Measurements from ENCODE around the gene CES1. TPM values are rescaled to one million over a fixed set of nuclear protein-coding genes. Genes with fewer than 3 reads are reported as not detected.
"Not testable (repeated sequence)": the region's sequence is repeated elsewhere in the genome, so short reads cannot be mapped to it uniquely, and the experiment has no call there.

Gene CES1
- total and polyA plus RNA-seq, 2 experiments from 2014 or later: 0.76 TPM; not detected in 1

GRCh38 chr16:55803681-55804080 is 29.2 kb downstream of the CES1 start:
- H3K9ac ChIP-seq; H3K4me3 ChIP-seq; H3K4me2 ChIP-seq (ENCODE audit: unreplicated experiment); H3K9me3 ChIP-seq (ENCODE audit: low read depth); H2AFZ ChIP-seq; H3K27ac ChIP-seq; H3K79me2 ChIP-seq (ENCODE audit: insufficient read depth); H3K9me2 ChIP-seq (ENCODE audit: insufficient read depth); DNase-seq; H3F3A ChIP-seq (ENCODE audit: insufficient read depth); H3K27me3 ChIP-seq (replicated peaks; ENCODE audit: insufficient read depth); H3K36me3 ChIP-seq (ENCODE audit: low read depth); H4K20me1 ChIP-seq (ENCODE audit: insufficient read depth); in situ Hi-C loops (cut with MboI); H3K4me1 ChIP-seq (ENCODE audit: insufficient read depth): not testable (repeated sequence)
- no CpG with 5 or more reads among the region's 8 CpGs for WGBS, 2 experiments (ENCODE audit: low coverage in 1 of 2, low lambda C conversion rate in 2 of 2, missing lambda C conversion rate in 2 of 2)

- H4K20me1 ChIP-seq (ENCODE audit: insufficient read depth); H3K79me2 ChIP-seq (ENCODE audit: insufficient read depth); H3K9me3 ChIP-seq (ENCODE audit: low read depth); H3K4me2 ChIP-seq (ENCODE audit: unreplicated experiment); H3K36me3 ChIP-seq (ENCODE audit: low read depth); H2AFZ ChIP-seq; H3F3A ChIP-seq (ENCODE audit: insufficient read depth); H3K9ac ChIP-seq; H3K4me1 ChIP-seq (ENCODE audit: insufficient read depth); H3K4me3 ChIP-seq; DNase-seq; H3K9me2 ChIP-seq (ENCODE audit: insufficient read depth); in situ Hi-C loops (cut with MboI); H3K27ac ChIP-seq; H3K27me3 ChIP-seq (replicated peaks; ENCODE audit: insufficient read depth): not testable (repeated sequence)
- whole genome bisulfite sequencing, 2 experiments (ENCODE audit: low coverage in 1 of 2, low lambda C conversion rate in 2 of 2, missing lambda C conversion rate in 2 of 2): no CpG with 5 or more reads among the region's 11 CpGs
Measured at GRCh38 chr16:55792934-55793374, 39.9 kb downstream of the CES1 start.

- H3K4me2 ChIP-seq (ENCODE audit: unreplicated experiment); H3K9ac ChIP-seq; H3K36me3 ChIP-seq (ENCODE audit: low read depth); H3F3A ChIP-seq (ENCODE audit: insufficient read depth); H3K27ac ChIP-seq; H3K79me2 ChIP-seq (ENCODE audit: insufficient read depth); in situ Hi-C loops (cut with MboI); H3K4me3 ChIP-seq; H3K9me3 ChIP-seq (ENCODE audit: low read depth); H4K20me1 ChIP-seq (ENCODE audit: insufficient read depth); H3K27me3 ChIP-seq (replicated peaks; ENCODE audit: insufficient read depth); H3K9me2 ChIP-seq (ENCODE audit: insufficient read depth); DNase-seq; H2AFZ ChIP-seq; H3K4me1 ChIP-seq (ENCODE audit: insufficient read depth): not testable (repeated sequence)
- WGBS, 2 experiments (ENCODE audit: low coverage in 1 of 2, low lambda C conversion rate in 2 of 2, missing lambda C conversion rate in 2 of 2): no CpG with 5 or more reads among the region's 6 CpGs
Measured at GRCh38 chr16:55791512-55791911, 41.4 kb downstream of the CES1 start.

GRCh38 chr16:55790240-55790639 is 42.7 kb downstream of the CES1 start:
- H3K4me3 ChIP-seq; H3K4me1 ChIP-seq (ENCODE audit: insufficient read depth); H3K27me3 ChIP-seq (replicated peaks; ENCODE audit: insufficient read depth); H3F3A ChIP-seq (ENCODE audit: insufficient read depth); in situ Hi-C loops (cut with MboI); H3K4me2 ChIP-seq (ENCODE audit: unreplicated experiment); H3K9me2 ChIP-seq (ENCODE audit: insufficient read depth); H2AFZ ChIP-seq; H4K20me1 ChIP-seq (ENCODE audit: insufficient read depth); DNase-seq; H3K9me3 ChIP-seq (ENCODE audit: low read depth); H3K79me2 ChIP-seq (ENCODE audit: insufficient read depth); H3K9ac ChIP-seq; H3K36me3 ChIP-seq (ENCODE audit: low read depth); H3K27ac ChIP-seq: not testable (repeated sequence)
- 12 to 27% methylated on average over 2 of the region's 7 CpGs for WGBS, 2 experiments (ENCODE audit: low coverage in 1 of 2, low lambda C conversion rate in 2 of 2, missing lambda C conversion rate in 2 of 2)

GRCh38 chr16:55782793-55783091 is 50.2 kb downstream of the CES1 start:
- H3K4me2 ChIP-seq (ENCODE audit: unreplicated experiment); H3K4me1 ChIP-seq (ENCODE audit: insufficient read depth); H3K4me3 ChIP-seq; H2AFZ ChIP-seq; in situ Hi-C loops (cut with MboI); H3K27ac ChIP-seq; H3K9me3 ChIP-seq (ENCODE audit: low read depth); H3K27me3 ChIP-seq (replicated peaks; ENCODE audit: insufficient read depth); H3K9me2 ChIP-seq (ENCODE audit: insufficient read depth); DNase-seq; H3F3A ChIP-seq (ENCODE audit: insufficient read depth); H3K79me2 ChIP-seq (ENCODE audit: insufficient read depth); H3K36me3 ChIP-seq (ENCODE audit: low read depth); H3K9ac ChIP-seq; H4K20me1 ChIP-seq (ENCODE audit: insufficient read depth): not testable (repeated sequence)
- whole genome bisulfite sequencing, 2 experiments (ENCODE audit: low coverage in 1 of 2, low lambda C conversion rate in 2 of 2, missing lambda C conversion rate in 2 of 2): 26 to 60% methylated on average over 1 to 2 of the region's 6 CpGs

- H3K27me3 ChIP-seq (replicated peaks; ENCODE audit: insufficient read depth); H3K4me1 ChIP-seq (ENCODE audit: insufficient read depth); H3K27ac ChIP-seq; H3K9me3 ChIP-seq (ENCODE audit: low read depth); H3K4me3 ChIP-seq; H2AFZ ChIP-seq; H3K79me2 ChIP-seq (ENCODE audit: insufficient read depth); H3K36me3 ChIP-seq (ENCODE audit: low read depth); in situ Hi-C loops (cut with MboI); H4K20me1 ChIP-seq (ENCODE audit: insufficient read depth); H3K9me2 ChIP-seq (ENCODE audit: insufficient read depth); H3F3A ChIP-seq (ENCODE audit: insufficient read depth); H3K9ac ChIP-seq; DNase-seq; H3K4me2 ChIP-seq (ENCODE audit: unreplicated experiment): not testable (repeated sequence)
- WGBS, 2 experiments (ENCODE audit: low coverage in 1 of 2, low lambda C conversion rate in 2 of 2, missing lambda C conversion rate in 2 of 2): 48 to 65% methylated on average over 6 of the region's 6 CpGs
Measured at GRCh38 chr16:55782091-55782792, 50.7 kb downstream of the CES1 start.

GRCh38 chr16:55781456-55781855 is 51.4 kb downstream of the CES1 start:
- H3K27ac ChIP-seq; H3K9me3 ChIP-seq (ENCODE audit: low read depth); H3K27me3 ChIP-seq (replicated peaks; ENCODE audit: insufficient read depth); H3K9me2 ChIP-seq (ENCODE audit: insufficient read depth); in situ Hi-C loops (cut with MboI); DNase-seq; H3K36me3 ChIP-seq (ENCODE audit: low read depth); H3K9ac ChIP-seq; H3K4me1 ChIP-seq (ENCODE audit: insufficient read depth); H4K20me1 ChIP-seq (ENCODE audit: insufficient read depth); H3K79me2 ChIP-seq (ENCODE audit: insufficient read depth); H3F3A ChIP-seq (ENCODE audit: insufficient read depth); H2AFZ ChIP-seq; H3K4me3 ChIP-seq; H3K4me2 ChIP-seq (ENCODE audit: unreplicated experiment): not testable (repeated sequence)
- 76 to 78% methylated on average over 8 of the region's 8 CpGs for WGBS, 2 experiments (ENCODE audit: low coverage in 1 of 2, low lambda C conversion rate in 2 of 2, missing lambda C conversion rate in 2 of 2)

- H2AFZ ChIP-seq; H3K4me2 ChIP-seq (ENCODE audit: unreplicated experiment); H3K9me3 ChIP-seq (ENCODE audit: low read depth); H3K27ac ChIP-seq; H3K27me3 ChIP-seq (replicated peaks; ENCODE audit: insufficient read depth); H3K4me1 ChIP-seq (ENCODE audit: insufficient read depth); H3K9ac ChIP-seq; DNase-seq; H3K4me3 ChIP-seq; H3K36me3 ChIP-seq (ENCODE audit: low read depth); H4K20me1 ChIP-seq (ENCODE audit: insufficient read depth); H3F3A ChIP-seq (ENCODE audit: insufficient read depth); H3K79me2 ChIP-seq (ENCODE audit: insufficient read depth); H3K9me2 ChIP-seq (ENCODE audit: insufficient read depth); in situ Hi-C loops (cut with MboI): not testable (repeated sequence)
- WGBS, 2 experiments (ENCODE audit: low coverage in 1 of 2, low lambda C conversion rate in 2 of 2, missing lambda C conversion rate in 2 of 2): 72 to 78% methylated on average over 4 of the region's 4 CpGs
Measured at GRCh38 chr16:55780095-55780407, 52.8 kb downstream of the CES1 start.

Measured in GM23248 (cell line).